Activated naive CD4-positive, alpha-beta T cell (primary cell): ENCODE results near the gene VPS4A.

Source experiments
- DNase-seq, 4 experiments: peaks; one replicate each; lab custom pipeline; 2025; lab: John Stamatoyannopoulos, UW

The VPS4A gene

DNA sequence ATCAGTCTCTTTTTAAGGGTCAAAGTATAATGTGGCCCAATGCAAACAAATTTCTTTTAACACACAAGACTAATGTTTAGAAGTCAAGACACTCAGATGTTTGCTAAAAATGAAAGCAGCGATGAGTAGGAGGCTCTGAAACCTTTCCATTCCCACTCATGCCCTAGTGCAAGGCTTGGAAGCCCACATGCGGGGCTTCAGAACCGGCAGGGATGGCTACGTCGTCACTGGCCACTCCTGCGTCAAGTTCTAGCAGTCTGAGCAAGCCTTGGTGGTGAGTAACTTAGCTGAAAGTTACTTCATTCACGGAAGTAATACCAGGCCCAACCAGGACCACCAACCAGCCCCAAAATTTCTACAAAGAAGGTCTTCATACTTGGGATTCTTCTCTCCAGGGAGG lies 55.3 kb downstream of the VPS4A start:
- DNase-seq, result no peak

- no peak for DNase-seq
Measured at GRCh38 chr16:69367980-69368379, 56.8 kb downstream of the VPS4A start.

DNA sequence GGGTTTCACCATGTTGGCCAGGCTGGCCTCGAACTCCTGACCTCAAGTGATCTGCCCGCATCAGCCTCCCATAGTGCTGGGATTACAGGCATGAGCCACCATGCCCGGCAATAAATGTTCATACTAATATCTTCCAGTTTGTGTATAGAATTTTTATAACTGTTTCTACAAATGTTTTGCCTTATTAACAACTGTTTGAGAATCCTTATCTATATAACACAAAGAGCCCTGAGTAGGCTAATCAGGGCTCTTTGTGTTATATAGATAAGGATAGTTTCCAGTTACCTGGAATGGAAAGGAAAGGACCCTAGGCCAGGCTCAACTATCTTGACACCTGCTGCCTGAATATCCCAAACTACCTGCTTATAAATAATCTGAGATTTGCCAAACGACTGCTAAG lies 57.7 kb downstream of the VPS4A start:
- DNase-seq, result no peak

- DNase-seq, result no peak
Measured at GRCh38 chr16:69371564-69371963, 60.4 kb downstream of the VPS4A start.

DNA sequence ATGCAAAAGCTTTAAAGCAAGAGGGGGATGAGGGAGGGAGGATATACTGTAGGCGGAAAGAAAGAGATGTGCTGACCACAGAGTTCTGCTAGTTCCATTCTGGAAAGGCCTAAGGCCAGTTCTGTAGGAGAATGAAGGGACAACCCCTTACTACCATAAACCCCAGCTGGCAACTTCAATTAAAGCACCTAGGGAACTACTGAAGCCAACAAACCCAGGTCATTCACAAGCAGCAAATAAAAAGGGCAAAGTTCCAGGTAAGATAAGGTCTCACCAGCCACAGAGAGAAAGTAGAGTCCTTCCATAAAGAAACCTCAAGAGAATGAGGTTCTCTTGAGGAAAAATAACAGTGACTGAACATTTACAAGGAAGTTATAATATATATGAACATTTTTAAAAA lies 61.9 kb downstream of the VPS4A start:
- DNase-seq, result no peak
